GM19239 (cell line): Measurements from ENCODE around the gene TDO2.
"Not testable (repeated sequence)": the region's sequence is repeated elsewhere in the genome, so short reads cannot be mapped to it uniquely, and the experiment has no call there.

Experiments used
- DNase-seq: peaks from one replicate; pipeline ENCODE4 v3.0.0; 2011; ENCODE audit warnings: low spot score; ENCODE audit not compliant: insufficient read length
- FAIRE-seq: peaks from 2 replicates; lab custom pipeline; 2011; peaks lifted over from hg19 to GRCh38; lab: Jason Lieb, UNC

Gene TDO2

DNA sequence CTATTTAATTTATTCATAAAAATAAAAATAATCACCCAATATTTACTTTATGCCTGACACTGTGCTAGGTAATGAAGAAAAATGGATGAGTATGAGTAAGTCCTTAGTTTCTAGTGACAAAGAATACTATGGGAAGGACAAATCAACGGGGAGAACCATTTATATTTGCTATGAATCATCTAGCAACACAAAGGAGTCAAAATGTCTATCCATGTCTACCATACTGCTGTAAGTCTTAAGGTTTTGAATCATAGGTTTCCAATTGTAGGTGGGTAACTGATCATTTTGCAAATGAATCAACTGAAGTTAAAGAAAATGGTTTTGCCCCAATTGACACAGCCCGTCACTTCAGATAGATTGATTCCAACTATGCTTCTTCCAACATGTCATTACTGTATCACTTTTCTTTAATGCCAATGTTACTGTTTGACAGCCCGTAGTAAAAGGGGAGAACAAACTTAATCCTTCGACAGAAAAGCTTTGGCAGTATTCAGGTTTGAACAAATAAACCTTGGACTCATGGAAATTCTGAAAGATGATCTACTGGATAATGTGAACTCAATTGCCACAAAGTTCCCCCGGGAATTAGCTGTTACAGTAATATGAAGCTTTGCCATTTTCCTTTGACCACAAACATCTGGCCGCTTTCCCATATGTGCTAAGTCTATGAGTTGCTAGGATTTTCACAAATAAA lies 3.2 kb downstream of the TDO2 start:
- DNase-seq (no peak), FAIRE-seq (no peak)

GRCh38 chr4:155907556-155907955 lies 4.1 kb downstream of the TDO2 start:
- DNase-seq (no peak), FAIRE-seq (peak; percentile 14)

GRCh38 chr4:155908187-155909139 lies 5.0 kb downstream of the TDO2 start:
- peak; percentile 42 for FAIRE-seq
- DNase-seq, result peak; percentile 5

- no peak for FAIRE-seq
These were observed 6.2 kb downstream of the TDO2 start for GRCh38 chr4:155909615-155910226.

GRCh38 chr4:155911905-155912304 lies 8.4 kb downstream of the TDO2 start:
- FAIRE-seq, result no peak
- no peak for DNase-seq

More at GRCh38 chr4:155909615-155910226, 6.2 kb downstream of the TDO2 start:
- no peak for DNase-seq

DNA sequence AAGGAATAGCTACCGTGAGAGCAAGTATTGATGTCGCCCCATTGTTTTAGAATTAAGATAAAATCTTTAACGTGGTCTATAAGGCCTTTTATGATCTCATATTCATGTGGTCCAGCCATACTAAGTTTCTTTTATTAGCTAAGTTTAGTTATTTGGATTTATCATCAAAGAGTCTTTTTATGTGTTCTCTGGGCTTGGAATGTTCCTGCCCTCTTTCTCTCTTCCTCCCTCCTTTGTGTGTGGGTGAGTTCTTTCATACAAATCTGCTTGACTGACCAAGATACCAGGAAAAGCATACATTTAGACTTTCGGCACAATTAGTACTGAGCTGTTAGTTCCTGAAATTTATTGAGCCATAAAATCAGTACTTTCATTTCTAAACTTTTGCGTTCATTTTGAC lies 11.3 kb downstream of the TDO2 start:
- no peak for DNase-seq
- FAIRE-seq, result no peak

GRCh38 chr4:155921597-155921996 lies 18.1 kb downstream of the TDO2 start:
- no peak for DNase-seq
- FAIRE-seq, result no peak

GRCh38 chr4:155924637-155925036 lies 21.1 kb downstream of the TDO2 start:
- no peak for DNase-seq
- FAIRE-seq, result no peak

DNA sequence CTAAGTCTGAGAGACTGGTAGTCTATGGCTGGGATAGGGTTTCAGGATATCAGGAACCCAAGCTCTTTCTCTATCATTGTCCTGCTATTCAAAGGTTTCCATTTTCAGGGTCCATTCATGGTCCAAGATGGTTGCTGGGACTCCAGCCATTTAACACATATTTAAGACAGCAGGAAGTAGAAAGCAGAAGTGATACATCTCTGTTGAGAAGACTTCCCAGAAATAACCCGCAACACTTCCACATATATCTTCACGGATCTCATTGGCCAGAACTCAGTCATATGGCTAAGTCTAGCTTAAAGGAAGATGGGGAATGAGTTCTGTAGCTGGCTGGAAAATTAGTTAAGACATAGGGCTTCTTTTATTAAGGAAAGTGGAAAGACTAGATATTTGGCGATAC lies 26.3 kb downstream of the TDO2 start:
- no peak for DNase-seq
- no peak for FAIRE-seq

DNA sequence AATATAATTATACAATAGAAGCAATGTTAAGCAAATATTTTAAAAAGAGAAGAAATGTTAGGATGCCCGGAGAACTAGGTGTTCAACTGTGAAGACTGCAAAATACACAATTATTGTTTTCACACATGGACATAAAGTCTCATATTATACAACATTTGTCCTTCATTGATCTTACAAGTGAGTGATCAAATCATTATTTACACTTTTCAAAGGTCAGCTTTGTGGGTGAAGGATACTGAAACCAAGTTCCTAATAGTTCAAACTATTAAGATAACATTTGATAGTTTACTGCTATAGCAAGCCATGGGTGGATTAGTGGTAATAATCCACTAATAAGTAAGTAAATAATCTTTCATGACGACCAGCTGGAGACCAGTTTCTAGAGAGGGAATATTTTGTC lies 26.8 kb downstream of the TDO2 start:
- FAIRE-seq, result no peak
- no peak for DNase-seq

DNA sequence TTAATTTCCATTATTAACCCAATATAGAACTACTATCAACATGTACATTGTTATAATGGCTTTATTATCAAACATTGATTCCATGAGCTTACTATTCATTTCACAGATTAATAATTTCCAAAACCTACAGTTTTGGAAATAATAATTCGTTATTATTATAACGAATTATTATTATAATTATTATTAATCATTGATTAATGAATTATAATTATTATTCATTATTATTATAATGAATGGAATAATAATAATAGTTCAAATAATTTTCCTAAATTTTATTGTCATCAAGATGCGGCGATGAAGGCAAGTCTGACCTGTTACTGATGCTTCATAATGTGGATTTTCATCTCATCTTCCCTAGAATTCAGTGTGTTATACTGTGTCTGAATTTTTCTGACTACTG lies 28.1 kb downstream of the TDO2 start:
- DNase-seq, result no peak
- no peak for FAIRE-seq

- not testable (repeated sequence) for FAIRE-seq, DNase-seq
These were observed 31.1 kb downstream of the TDO2 start for GRCh38 chr4:155934634-155935033.

DNA sequence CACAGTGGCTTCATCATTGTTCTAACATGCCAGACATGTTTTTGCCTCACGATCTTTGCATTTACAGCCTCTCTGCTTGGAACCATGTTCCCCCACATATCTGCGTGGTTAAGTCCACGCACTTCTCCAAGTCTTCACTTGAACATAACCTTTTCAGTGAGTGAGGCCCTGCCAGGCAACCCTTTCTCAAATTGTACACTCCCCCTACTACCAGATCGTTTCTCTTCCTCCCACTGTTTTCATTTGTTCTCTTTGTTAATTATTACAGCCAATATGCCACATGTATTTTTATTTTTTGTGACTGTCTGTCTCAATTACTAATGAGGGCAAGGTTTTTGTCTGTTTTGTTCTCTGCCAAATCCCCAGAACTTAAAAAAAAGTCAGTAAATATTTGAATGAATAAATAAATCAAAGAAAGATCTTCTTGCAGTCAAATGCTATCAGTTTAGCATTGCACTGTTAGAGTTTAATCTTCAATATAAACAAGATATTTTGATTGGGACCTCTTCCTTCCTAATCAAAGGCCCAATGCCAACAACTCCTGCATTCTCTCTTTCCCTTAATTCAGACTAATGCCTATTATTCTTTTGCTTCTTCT lies 32.0 kb downstream of the TDO2 start:
- no peak for FAIRE-seq
- no peak for DNase-seq

DNA sequence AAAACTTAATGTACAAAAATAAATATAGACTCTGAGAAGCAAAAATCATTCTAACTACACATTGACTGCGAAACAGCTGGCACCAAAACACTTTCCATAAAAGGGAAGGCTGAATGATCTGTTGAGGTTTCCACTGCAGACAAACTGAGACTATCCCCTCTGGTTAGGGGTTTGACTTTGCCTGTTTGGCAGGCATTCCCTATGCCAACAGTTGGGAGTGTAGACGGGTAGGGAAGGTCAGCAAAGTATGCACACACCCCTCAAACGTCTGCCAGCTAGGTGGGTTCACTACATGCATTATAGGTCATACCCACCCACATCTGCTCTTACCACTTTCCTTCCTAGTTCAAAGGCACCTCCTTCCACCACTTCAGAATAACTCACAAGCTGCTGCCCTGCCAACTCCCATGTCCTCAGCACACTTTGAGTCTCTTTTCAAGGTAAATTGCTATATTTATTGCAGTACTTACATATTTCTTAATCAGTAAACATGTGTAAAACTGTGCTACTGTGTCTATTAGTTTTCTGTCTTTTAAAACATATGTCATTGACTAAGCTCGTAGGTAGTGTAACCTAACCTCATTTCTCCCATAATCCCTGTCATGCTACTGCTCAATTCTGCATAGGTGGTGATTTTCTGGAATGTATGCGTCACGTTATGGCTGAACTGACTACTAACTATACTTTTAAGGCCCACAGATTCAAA lies 37.7 kb downstream of the TDO2 start:
- FAIRE-seq, result no peak
- no peak for DNase-seq

- FAIRE-seq (no peak), DNase-seq (no peak)
These were observed 38.3 kb downstream of the TDO2 start for GRCh38 chr4:155941820-155942219.

DNA sequence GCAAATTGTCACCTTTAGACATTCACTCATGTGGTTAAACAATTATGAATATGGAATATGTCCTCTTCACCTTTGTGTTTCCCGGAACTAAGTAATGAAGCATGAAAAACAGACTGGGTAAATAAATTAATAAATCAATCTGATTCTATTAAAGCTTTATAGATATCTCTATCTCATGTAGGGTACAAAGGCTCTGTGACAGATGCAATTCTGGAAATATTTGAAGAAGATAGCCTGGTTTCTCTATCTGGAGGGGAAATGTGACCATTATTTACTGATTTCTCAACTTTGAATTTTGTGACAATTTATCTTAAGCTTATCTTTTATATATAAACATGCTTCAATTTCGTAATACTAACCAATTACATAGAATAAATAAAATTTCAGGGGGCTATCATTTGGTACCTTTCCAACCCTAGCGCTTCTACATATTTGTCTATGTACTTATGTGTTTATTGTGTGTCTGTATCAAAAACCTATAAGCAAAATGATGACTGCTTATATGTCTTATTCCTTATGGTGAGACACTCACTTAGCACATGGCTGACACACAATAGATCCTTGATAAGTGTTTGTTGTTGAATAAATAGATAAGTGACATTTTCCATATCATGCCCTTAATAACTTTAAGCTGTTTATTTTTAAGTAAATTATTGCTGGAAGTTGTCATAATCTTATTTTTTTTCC lies 40.3 kb downstream of the TDO2 start:
- no peak for FAIRE-seq

DNA sequence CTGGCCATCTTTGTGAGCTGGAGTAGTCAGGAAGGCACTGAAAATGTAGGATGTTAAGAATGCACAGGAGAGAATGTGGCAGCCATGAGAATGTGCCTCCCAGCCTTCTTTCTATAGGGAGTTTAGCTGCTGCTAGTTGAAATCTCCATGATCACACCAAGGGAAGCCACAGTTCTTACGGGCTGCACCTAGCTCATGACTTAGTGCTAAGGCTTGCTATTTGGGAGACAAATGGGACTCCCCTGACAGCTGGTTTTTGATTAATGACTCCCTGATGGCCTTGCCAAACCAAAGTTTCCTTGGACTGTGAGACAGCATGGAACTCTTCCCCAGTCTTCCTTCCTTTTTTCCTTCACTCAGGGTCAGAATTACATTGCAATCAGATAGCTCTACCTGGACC lies 41.0 kb downstream of the TDO2 start:
- no peak for FAIRE-seq
- DNase-seq, result no peak

More for the DNA sequence above, 40.3 kb downstream of the TDO2 start:
- no peak for DNase-seq

DNA sequence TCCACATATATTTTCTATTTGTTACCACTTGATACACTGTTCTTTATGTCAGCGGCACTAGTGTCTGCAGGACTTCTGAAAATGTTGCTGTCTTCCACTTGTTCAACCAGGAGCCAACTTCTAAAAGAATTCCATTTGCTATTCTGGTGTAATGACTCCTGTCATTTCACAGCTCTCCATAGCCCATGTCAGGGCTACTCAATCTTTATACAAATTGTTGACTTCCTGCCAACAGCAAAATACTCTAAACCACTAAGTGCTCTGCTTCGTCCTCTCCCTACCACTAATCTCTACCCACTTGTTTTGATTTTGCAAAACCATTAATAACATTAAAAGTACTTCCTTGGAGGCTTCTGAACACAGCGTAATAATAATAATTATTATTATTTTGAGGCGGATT lies 43.0 kb downstream of the TDO2 start:
- no peak for DNase-seq

GRCh38 chr4:155948541-155948940 lies 45.0 kb downstream of the TDO2 start:
- no peak for FAIRE-seq
- DNase-seq, result no peak

More for the DNA sequence above, 43.0 kb downstream of the TDO2 start:
- no peak for FAIRE-seq
